C1 segment of cervical spinal cord (tissue), 14 donors: ENCODE data around the gene ANGPTL8.

Experiments used
- DNase-seq, 14 donors: peaks; one replicate each; lab custom pipeline; 2025; lab: John Stamatoyannopoulos, UW

Gene ANGPTL8

DNA sequence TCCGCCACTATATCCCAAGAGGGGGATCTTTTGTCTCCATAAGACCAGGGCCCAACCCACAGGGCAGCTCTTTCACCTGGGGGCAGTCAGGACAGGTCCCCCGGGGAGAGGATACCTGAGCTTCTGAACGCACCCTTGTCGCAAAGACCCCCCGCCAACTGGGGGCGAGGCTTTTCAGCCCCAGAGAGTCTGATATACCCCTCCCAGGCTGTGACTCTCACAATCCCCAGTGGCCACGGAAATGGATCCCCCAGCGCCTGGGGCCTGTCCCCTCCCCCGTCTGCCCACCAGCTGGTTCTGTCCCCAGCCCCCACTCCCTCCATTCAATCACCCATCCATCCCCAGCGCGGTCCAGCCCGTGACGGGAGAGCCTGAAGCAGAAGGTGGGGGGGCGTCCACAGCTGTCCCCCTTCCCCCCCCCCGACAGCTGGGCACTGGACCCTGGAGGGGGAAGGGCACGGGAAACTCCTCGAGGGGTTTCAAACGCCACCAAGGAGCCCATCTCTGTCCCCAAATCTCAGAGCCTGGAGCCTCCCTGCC, 22.1 kb downstream of the ANGPTL8 start:
- no peak for DNase-seq

DNA sequence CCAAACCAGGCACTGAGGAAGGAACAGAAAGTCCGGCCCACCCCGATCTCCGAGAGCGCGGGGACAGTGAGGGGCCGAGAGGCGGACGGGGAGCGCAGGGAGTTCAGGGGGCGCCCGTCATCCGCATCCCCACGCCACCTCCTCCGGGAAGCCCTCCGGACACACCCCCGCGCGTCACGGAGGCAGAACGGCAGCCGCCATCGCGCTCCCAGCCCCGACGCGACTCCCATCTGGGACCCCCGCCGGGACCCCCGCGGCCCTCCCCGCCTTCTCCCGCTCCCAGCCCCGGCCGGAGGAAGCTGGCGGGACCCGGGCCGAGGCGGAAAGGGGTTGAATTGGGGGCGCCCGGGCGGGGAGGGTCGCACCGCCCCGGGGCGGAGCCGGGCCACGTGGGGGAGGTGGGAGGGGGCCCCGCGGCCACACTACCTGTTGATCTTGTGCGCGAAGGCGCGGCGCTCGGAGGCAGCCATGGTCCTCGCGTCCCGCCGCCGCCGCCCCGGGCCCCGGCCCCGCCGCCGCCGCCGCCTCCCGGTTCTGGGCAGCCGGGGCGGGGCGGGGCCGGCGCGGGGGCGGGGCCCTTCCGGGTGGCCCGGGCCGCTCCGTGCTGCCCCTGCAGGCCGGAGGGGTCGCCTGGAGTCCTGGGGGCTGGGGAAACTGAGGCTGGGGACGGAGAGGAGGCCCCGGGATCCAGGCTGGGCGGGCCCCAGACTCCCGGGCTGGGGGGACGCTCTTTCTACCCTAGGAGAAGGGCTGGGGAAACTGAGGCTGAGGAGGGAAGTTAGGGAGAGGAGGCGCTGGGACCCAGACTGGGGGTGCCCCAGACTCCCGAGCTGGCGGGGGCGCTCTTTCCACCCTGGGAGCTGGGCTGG, 22.8 kb downstream of the ANGPTL8 start, which contains the start of gene DOCK6:
Gene DOCK6 (minus strand): TSS at position 554 of the 869 bp plus-strand sequence. CDS start 84 bp downstream, at position 470.
- DNase-seq = peak in 2 of 14 donors; percentile 14 to 21

GRCh38 chr19:11263726-11264125, 24.3 kb downstream of the ANGPTL8 start:
- DNase-seq = no peak

GRCh38 chr19:11264452-11265176, 25.2 kb downstream of the ANGPTL8 start:
- DNase-seq = no peak

DNA sequence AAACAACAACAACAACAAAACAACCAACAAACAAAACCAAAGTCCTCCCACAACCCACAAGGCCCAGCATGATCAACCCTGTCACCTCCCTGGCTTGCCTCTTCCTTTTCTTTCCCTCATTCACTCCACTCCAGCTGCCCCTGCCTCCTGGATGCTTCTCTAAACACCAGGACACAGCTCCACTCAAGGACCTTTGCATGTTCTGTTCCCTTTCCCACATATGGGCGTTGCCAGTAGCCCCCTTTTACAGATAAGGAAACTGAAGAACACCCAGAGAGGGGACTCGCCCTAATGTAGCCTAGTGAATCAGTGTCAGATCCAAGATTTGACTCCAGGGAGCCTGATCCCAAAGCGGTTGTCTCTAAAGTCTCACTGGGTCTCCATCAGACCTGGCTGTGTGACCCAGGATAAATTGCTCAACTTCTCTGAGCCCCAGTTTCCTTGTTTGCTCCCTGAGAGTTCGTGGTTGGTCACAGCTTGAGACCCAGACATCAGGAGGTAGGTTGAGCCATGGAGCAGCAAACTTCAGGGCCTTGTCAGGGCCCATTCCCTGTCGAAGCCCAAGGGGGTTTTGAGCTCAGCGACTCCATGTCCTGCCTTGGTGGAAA, 25.9 kb downstream of the ANGPTL8 start:
- no peak for DNase-seq

GRCh38 chr19:11265785-11266236, 26.4 kb downstream of the ANGPTL8 start:
- DNase-seq = no peak

DNA sequence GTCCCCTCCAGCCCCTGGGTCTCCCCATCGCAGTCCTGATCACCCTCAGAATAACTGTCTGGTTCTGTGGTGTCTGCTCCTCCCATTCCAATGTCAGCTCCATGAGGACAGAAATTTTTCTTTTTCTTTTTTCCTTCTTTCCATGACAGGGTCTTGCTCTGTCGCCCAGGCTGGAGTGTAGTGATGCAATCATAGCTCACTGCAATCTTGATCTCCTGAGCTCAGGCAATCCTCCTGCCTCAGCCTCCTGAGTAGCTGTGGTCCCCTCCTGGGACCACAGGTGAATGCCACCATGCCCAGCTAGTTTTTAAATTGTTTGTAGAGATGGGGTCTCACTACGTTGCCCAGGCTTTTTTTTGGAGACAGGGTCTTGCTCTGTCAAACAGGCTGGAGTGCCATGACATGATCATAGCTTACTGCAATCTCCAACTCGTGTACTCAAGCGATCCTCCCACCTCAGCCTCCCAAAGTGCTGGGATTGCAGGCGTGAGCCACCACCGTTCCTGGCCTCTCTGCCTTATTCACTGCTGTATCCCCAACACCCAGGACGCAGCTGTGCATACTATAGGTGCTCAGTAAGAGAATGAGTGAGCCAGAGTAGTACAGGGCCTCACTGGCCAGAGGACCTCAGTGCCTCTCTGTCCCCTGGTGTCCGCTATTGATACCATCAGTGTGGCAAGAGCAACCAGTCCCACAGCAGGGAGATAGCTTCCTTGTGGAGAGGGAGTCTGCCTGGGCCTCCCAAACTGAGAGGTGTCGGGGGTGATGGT, 28.1 kb downstream of the ANGPTL8 start:
- DNase-seq = no peak

DNA sequence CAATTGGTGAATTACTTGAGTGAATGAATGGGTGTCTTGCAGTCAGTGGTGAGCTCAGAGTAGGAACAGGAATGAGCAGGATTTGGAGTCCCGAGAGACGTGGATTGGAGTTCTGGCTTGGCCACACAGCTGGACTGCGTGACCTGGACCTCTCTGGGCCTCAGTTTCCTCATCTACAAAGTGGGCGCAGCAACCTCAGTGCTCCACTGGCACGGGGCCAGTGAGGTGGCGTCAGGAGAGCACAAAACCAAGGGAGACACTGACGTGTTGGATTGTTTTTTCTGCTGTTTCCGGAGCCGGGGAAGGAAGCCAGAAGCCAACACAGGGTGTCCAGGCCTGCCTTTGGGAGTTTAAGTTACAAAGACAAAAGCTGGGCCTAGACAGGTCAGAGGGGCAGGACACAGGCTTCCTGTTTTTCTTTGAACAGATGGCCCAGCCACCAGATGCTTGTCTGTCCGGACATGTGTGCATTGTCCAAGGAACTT, 29.4 kb downstream of the ANGPTL8 start:
- peak in 2 of 14 donors; percentile 9 to 11 for DNase-seq

GRCh38 chr19:11269408-11269807, 30.0 kb downstream of the ANGPTL8 start:
- no peak for DNase-seq

DNA sequence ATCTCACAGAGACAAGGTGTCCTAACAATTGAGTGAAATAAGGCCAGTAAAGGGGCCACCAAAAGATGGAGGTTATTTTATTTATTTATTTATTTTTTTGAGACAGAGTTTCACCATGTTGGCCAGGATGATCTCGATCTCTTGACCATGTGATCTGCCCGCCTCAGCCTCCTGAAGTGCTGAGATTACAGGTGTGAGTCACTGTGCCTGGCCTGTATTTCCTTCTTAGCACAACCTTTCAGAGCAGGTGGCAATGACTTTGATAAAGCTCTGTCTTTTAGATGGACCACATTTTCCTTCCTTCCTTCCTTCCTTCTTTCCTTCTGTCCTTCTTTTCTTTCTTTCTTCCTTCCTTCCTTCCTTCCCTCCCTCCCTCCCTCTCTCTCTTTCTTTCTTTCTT, 33.9 kb downstream of the ANGPTL8 start:
- DNase-seq = no peak

DNA sequence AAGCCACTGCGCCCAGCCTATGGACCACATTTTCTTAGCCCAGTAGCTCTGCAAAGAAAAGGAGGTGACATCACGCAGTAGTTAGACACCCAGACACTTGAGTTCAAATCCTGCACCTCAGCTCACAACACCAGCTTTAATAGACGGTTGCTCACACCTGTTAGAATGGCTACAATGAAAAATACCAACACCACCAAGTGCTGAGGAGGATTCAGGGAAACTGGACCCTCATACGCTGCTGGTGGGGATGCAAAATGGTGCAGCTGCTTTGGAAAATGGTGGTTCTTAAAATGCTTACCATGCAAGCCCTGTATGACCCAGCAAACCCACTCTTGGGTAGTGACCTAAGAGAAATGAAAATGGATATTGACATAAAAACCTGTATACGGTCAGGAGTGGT, 34.6 kb downstream of the ANGPTL8 start:
- DNase-seq = no peak

GRCh38 chr19:11274533-11275086, 35.2 kb downstream of the ANGPTL8 start:
- no peak for DNase-seq

- DNase-seq = no peak
Measured at GRCh38 chr19:11278670-11279069, 39.3 kb downstream of the ANGPTL8 start.

GRCh38 chr19:11279505-11280236, 40.3 kb downstream of the ANGPTL8 start:
- DNase-seq = no peak

DNA sequence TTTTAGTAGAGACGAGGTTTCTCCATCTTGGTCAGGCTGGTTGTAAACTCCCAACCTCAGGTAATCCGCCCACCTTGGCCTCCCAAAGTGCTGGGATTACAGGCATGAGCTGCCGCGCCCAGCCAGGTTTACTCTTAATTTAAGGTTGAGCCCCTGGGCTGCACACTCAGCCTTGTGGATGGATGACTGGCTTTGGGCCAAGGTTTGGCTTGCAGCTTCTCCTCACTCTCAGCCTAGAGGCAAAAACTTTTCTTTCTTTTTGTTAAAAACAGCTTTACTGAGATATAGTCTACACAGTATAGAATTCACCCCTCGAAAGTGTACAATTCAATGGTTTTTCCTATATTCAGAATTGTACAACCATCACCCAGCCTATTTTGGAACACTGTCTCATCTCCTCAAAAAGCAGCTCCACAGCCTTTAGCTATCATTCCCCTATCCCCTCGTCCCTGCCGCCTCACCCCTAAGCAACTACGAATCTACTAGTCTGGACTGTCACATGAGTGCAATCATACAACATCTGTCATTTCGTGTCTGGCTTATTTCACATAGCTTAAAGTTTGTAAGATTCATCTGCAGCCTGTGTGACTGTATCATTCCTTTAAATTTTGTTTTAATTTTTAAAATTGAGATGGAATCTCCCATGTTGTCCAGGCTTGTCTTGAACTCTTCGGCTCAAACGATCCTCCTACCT, 42.1 kb downstream of the ANGPTL8 start:
- DNase-seq = no peak

DNA sequence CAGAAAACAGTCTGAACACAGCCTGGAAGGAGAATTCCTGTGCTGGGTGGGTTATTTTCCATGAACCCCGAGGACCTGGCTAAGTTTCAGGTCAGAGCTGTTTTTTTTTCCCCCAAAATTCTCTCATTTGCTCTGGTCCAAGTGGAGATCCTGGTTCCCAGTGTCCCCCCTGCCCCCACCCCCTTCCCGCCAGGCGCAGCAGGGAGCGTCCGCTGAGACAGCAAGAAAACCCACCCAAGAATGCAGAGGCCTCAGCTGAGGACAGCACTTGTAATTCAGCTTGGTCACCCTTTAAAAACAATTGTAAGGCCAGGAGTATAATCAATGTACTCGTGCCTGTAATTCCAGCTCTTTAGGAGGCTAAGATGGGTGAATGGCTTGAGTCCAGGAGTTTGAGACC, 45.1 kb downstream of the ANGPTL8 start:
- DNase-seq = no peak

DNA sequence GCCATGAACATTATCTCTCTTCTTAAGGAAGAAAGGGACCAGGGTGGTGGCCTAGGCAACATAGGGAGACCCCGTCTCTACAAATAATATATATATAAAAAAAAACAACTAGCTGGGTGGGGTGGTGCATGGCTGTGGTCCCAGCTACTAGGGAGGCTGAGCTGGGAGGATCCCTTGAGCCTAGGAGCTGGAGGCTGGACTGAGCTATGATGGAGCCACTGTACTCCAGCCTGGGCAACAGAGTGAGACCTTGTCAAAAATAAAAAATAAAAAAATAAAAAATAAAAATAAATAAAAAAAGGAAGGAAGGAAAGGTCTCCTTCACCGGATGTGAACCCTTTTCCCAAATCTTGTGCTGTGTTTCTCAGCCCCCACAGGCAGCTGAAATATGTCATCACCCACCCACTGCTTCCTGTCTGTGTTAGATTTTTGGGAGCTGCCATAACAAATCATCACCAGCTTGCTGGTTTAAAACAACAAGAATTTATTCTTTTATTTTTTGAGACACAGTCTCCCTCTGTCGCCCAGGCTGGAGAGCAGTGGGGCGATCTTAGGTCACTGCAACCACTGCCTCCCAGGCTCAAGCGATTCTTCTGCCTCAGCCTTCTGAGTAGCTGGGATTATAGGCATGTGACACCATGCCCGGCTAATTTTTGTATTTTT, 47.0 kb downstream of the ANGPTL8 start:
- no peak for DNase-seq

- no peak for DNase-seq
Measured at GRCh38 chr19:11288349-11288748, 48.9 kb downstream of the ANGPTL8 start.

GRCh38 chr19:11290256-11290655, 50.8 kb downstream of the ANGPTL8 start:
- no peak for DNase-seq
